Glomerular visceral epithelial cell (primary cell): ENCODE data around the gene FAM53B.
"Not testable (repeated sequence)": the region's sequence is repeated elsewhere in the genome, so short reads cannot be mapped to it uniquely, and the experiment has no call there.

Source experiments
- DNase-seq: peaks from one replicate; pipeline ENCODE4 v3.0.0-alpha.2; 2016; ENCODE audit errors: extremely low spot score

The FAM53B gene, protein sequence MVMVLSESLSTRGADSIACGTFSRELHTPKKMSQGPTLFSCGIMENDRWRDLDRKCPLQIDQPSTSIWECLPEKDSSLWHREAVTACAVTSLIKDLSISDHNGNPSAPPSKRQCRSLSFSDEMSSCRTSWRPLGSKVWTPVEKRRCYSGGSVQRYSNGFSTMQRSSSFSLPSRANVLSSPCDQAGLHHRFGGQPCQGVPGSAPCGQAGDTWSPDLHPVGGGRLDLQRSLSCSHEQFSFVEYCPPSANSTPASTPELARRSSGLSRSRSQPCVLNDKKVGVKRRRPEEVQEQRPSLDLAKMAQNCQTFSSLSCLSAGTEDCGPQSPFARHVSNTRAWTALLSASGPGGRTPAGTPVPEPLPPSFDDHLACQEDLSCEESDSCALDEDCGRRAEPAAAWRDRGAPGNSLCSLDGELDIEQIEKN

DNA sequence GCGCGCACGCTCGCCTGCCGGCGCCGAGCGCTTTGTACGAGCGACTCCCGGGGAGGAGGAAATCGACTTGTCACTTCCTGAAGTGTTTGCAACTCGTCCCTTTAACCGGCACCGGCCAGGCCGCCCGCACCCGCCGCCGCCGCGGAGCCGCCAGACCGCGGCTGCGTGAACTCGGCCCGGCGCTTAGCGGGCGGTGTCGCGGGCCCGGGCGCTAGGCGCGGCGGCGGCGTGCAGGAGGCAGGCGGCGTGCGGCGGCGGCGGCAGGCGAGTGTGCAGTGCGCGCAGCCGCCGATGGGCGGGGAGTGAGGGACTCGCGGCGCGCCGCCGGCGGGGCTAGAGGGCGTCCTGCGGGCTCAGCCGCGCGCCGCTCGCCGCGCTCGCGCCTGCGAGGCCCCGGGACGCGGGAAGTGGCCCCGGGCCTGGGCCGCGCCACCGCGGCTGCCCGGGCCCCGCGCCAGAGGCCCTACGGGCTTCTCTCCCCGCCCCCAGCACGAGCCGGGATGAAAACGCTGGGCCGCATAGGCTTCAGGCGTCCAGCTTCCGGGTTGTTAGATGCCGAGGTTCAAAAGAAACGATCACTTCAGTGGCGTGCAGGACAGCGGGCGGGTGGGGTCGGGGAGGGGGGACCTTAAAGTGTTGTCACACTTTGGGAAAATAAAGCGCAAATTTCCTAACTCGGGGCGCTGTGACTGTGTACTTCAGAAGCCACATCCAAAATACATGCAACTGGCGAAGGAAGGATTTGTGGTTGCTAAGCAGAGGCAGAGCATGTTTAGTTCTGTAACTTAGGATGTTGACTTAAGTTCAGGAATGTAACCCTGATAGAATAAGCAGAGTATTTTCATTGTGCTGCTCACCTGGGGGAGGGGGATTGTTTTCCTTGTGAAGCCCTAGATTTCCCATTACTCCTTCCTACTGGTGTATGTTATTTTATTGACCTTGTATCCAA is at the start of gene FAM53B:
TSS of gene FAM53B (minus strand) at position 277 of the 949 bp plus-strand sequence. CDS start 37,665 bp downstream, outside the sequence.
- peak; percentile 79 for DNase-seq

DNA sequence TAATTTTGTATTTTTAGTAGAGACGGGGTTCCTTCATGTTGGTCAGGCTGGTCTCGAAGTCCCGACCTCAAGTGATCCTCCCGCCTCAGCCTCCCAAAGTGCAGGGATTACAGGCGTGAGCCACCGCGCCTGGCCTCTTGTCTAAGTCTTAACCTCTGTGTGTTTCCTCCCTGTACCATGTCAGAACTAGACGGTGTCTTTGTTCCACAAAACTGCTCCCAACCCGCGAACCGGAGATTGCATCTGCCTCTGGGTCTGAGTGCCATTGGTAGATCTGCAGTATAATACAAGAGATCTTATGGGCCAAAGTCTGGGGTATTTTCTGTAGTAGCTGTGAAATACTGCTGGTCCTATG is 48.8 kb upstream of the FAM53B start:
- no peak for DNase-seq

DNA sequence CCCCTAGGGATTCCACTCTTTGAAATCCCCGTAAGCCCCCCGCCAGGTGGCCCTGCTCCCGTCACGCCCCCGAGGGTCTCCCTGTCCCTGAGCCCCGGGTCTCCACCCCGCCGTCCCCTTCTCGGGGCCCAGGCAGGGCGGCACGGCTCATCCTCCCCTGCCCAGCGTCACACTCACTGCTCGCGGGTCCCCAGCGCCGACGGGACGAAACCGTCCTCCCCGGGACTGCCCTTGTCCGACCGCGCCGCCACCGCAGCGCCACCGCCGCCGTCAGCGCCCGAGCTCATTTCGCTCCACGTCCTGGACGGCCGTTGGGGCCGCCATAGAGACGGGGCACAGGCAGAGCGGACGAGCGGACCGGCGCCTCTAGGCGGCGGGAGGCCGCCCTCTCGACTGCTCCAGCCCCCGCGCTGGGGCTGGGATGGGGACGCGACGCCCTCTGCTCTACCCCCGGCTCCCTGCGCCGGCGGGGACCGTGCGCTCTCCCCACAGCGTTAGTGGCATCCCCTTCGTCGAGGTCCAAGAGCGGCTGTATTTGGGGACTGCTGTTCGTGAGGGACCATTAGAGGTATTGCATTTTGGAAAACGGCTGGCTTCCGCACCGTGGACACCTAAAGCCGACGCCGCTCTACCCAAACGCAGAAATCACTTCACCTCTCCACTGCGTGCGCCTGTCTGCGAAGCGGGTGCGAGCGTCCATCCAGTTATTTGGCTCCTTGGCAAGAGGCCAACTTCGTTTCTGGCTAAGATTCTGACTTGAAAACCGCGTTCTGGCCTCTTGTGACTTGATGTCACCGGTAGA is 47.6 kb upstream of the FAM53B start, which contains the start of gene EEF1AKMT2:
TSS of gene EEF1AKMT2 (minus strand) at position 341 of the 802 bp plus-strand sequence. CDS start at position 287, 54 bp downstream.
- peak; percentile 88 for DNase-seq

DNA sequence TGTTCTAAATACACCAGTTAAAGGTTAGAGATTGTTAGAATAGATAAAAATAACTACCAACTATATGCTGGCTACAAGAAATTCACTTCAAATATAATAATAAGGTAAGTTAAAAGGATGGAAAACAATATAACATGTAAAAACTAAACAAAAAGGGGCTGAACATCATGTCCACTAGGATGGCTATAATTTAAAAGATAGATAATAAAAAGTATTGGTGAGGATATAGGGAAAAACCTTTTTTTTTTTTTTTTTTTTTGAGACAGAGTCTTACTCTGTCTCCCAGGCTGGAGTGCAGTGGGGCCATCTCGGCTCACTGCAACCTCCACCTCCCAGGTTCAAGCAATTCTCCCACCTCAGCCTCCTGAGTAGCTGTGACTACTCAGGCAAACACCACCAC is 38.7 kb upstream of the FAM53B start:
- not testable (repeated sequence) for DNase-seq

DNA sequence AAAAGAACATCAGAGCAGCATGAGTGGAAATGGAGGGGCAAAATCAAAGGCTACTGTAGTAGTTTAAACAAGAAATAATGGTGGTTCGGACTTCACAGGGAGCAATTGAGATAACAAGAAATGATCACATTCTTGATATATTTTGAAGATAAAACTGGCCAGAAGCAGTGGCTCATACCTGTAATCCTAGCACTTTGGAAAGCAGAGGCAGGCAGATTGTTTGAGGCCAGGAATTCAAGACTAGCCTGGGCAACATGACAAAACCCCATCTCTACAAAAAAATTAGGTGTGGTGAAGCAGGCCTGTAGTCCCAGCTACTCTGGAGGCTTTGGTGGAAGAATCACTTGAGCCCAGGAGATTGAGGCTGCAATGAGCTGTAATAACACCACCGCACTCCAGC is 24.6 kb upstream of the FAM53B start:
- DNase-seq, result no peak

DNA sequence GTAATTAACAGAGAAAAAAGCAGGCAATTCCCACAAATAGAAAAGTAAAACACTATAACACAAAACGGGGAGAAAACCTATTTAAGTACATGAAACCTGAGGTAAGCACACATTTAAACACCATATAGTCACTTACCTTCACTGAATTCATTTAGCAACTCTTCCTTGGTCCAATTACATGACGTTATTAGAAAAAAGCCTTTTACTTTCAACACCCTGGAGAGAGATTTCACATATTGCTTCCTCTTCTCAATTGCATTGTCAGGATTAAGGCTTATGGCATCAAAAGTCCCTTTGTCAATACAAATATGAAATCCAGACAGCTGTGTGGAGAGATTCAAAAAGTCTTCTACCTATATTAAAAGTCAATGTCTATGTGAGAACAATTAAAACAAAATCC is 21.1 kb upstream of the FAM53B start:
- DNase-seq, result no peak

DNA sequence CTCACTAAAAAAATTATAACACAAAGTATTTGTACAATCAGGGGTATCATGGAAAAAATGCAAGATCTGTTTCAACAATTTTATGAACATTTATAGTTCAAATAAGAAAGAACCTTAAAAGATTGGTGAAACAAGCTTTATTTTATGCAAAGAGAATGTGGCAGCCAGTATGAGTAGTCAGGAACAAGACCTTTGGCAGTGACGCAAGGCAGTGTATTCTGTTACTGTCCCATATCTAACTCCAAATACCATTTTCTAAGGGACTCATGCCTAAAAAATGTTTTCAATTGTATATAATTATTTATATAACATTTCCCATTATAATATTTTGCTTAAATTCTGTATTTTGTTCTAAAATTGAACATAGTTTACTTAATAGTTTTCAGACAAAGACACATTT is 19.1 kb upstream of the FAM53B start:
- DNase-seq, result no peak

DNA sequence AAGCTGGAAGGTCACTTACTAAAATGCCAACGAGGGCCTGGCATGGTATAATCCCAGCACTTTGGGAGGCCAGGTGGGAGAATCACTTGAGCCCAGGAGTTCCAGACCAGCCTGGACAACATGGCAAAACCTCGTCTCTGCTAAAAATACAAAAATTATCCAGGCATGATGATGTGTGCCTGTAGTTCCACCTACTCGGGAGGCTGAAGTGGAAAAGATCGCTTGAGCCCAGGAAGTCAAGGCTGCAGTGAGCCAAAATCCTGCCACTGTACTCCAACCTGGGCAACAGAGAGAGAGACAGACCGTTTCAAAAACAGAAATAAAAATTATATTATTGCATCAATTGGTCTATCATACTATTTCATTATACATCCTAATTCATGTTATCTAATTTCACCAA is 18.1 kb upstream of the FAM53B start:
- DNase-seq, result no peak

DNA sequence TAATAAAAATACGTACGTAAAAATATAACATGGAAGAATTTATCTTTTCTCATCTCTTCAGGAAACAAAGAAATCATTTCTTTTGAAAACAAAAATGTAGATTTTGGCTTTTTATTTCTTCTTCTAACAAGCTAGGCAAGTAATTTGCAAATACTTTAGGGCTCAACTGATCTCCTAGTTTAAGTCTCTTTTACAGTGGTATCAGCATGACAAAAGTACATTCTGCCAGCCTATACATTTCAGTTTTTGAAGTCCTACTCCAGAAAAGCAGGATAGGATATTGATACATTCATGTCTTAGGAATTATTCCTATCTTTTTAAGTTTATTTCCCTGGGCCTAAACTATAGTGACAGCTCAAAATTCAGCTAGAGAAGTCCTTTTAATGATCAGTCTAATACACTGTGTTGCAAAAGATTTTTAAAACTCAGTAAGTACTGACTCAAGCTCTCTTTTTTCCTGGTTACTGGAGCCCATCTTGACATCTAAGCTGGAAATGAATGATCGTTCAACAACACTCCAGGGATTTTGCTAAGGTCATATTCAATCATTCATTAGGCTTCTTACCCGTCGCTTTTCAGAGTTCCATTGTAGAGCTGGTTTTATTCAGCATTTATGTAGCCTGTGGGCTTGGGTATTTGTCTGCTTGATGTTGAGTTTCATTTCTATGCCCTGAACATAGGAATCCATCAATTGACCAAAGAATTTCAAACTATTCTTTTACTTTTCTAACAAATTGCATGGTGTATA is 12.2 kb upstream of the FAM53B start:
- DNase-seq, result no peak

DNA sequence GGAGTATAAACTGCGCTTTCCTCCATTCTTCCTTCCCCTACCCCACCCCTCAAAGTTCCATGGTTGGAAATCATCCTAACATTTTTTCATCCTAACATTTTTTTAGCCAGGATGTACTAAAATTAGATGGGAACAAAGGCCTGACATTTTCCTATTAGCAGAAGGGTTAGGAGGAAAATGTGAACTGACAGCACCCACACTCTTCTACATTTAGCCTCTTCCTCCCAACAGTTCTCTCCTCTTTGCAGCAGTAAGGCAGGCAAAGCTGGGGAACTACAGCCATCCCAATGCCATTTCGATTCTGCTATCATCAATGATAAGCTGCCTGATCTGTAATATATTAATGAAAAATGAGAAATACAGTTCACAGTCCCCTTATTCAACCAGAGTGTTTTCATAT is 11.4 kb upstream of the FAM53B start:
- no peak for DNase-seq

DNA sequence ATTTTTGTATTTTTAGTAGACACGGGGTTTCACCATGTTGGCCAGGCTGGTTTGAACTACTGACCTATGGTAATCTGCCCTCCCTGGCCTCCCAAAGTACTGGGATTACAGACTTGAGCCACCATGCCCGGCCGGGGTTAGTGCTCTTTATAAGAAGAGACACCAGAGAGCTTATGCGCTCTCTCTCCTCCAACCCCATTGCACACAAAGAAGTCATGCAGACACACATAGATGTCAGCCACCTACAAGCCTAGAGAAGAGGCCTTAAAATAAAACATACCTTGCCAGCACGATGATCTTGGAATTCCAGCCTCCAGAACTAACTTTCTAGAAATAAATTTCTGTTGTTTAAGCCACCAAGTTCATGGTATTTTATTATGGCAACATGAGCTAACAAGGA is 10.0 kb upstream of the FAM53B start:
- no peak for DNase-seq

DNA sequence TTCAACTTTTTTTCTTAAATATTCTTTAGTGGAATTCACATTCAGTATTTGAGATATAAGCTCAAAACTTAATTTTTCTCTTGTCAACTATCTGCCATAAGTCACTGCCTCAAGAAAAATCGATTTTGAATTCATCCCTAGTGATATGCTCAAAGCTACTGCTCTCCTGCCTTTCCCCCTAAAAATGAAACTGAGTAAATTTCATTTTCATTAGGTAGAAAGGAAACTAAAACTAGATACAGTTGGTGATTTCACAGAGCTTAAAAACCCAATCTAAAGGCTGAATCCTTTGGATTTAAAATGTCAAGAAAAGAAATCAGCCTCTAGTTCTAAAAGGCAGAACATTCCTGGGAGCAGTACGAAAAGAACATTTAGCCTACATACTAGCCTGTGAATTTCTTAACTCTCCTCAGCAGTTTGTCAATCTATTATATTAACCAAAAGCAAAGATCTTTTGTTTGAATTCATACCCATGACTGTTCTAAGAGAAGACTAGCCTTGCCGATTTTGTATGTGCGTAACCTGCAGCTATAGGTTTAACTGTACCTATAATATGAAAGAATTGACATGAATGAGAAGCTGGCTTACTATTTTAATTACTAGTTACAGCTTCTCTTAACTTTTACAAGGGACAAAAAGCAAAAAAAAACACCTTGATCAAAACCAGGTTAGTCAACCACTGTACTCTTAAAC is 4.9 kb upstream of the FAM53B start:
- no peak for DNase-seq

DNA sequence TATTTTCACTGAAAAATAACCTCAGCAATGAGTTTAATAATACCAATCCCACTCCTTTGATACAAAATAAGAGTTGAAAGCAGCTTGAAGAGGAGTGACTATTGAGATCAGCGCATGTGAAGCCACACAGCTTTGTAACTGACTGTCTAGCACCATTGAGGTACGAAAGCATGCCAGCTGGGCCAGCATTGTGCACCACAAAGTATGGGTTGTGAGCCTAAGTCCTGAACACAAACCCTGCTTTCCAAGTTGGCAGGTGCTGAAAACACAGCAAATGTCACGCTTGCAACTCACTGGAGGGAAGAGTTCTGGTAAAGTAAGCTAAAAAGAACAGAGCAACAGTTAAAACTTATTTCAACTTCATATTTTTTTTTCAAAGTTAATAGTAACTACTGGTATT is 4.0 kb upstream of the FAM53B start:
- DNase-seq, result no peak

DNA sequence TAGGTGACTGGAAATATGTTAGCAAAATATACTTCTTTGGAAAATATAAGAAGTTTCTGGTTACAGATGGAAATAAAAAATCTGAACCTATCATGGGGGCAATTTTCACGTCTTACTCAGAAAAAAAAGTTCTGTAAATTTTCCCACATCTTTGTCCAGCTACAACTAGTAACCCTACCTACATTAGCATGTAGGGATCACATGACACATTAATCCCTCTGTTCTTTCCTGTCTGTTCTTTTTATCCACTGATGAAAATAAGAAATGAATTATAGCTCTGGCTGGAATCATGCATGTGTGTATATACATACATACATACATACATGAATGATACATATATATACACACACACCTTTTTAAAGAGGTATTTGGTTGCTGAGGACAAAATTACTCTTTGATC is 3.6 kb upstream of the FAM53B start:
- no peak for DNase-seq

DNA sequence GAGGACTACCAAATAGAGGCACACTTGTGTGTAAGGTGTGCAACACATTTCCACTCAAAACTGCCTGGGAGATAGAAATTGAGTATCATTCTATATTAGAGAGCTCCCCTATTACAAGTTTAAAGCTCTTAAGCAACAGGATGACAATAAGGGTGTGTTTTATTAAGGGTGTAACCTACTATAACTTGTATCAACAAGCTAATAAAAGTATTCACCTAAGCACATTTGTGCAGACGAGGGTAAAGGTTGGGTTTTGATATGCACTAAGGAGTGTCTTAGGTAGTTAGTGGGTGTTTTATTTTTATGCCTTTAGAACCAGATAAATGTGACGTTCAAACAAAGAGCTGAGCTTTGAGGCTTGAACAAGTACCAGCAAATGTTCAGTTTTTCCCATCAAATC is 2.8 kb upstream of the FAM53B start:
- DNase-seq, result no peak

DNA sequence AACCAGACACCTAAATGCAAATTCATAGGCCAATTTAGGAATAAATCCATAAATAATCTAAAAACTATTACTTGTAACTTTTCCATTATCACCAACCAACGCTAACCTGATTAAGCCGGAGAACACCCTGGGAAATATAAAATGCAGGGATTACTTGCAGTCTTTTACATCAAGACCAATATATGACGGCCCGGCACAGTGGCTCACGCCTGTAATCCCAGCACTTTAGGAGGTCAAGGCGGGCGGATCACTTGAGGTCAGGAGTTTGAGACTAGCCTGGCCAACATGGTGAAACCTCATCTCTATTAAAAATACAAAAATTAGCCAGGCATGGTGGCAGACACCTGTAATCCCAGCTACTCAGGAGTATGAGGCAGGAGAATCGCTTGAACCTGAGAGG is 2.3 kb upstream of the FAM53B start:
- DNase-seq, result not testable (repeated sequence)

DNA sequence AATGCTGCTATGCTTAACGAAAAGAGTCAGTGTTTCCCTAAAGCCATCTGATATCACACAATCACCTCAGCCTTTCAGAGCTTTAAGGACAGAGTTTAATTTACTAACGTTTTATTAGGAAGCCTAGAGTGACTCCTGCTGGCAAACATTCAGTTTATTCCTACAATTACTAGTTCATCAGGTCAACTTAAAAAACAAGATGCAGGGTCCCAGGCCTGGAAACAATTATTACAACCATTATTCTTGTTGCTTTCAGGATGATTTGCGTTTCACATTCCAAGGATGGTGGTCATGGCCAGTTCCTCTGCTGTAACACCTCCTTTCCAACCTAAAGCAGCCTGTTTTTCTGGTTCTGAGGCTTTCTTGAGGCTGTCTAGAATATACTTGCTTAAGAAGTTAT is 1.5 kb upstream of the FAM53B start:
- DNase-seq, result no peak

DNA sequence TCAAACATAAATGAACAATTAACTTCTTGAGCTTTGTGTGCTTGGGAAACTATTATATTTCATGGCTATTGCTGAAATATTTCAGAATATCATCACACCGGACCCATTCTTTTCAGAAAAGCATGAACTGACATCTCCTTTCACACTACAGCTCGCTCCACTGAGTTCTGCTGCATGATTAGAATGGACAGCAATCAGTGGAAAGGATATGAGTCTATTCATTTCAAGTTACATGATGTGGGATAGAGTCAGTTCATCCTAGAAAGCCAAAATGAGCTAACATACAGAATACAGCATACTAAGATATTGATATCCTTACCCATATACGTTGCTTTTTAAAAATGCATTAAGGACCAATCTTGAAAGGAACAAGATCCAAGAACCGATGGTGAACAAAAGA is 1.1 kb upstream of the FAM53B start:
- no peak for DNase-seq

DNA sequence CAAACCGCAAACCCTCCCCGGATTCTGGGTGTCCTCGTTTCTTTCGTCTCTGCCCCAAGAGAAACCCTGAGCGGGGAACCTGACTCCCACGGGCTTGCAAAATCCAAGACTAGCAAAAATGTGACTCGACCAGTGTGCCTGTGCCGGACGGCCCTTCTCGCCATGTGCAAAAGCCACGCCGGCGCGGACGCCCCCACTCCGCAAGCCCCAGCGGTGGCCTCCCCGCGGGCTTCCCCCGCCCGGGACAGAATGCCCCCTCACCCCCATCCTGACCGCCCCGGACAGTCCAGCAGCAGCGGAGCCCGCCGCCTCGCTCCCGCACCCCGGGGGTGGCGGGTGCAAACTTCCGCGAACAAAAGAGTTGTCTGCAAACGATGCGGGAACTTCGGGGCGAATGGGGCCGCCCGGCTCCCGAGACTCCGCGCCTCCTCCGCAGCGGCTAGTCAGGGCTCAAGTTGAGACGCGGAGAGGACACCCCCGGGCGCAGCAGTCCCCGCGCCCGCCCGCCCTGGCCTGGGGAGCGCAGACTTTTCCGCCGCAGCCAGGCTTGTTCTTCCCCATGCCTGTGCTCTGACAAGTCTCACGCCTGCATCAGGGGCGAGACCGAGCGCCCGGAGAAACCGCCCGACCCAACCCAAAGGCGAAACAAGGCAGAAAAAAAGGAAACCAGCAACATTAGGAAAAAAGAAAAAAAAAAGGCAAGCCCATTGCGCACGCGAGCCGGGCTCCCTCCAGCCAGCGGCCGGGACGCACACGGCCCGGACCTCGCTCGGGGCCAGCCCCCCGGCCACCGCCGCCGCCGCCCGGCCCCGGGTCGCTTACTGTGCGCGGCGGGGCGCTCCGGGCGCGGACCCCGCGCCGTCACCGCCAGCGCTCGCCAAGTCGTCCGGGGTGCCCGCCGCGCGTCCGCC is 732 bp downstream of the FAM53B start:
- DNase-seq, result no peak
